NCI-H2227 (cell line): ENCODE data around the gene RHO.

ENCODE experiments used
- DNase-seq: peaks from one replicate; lab custom pipeline; 2025; ENCODE audit not compliant: unreplicated experiment; lab: John Stamatoyannopoulos, UW

Gene RHO

DNA sequence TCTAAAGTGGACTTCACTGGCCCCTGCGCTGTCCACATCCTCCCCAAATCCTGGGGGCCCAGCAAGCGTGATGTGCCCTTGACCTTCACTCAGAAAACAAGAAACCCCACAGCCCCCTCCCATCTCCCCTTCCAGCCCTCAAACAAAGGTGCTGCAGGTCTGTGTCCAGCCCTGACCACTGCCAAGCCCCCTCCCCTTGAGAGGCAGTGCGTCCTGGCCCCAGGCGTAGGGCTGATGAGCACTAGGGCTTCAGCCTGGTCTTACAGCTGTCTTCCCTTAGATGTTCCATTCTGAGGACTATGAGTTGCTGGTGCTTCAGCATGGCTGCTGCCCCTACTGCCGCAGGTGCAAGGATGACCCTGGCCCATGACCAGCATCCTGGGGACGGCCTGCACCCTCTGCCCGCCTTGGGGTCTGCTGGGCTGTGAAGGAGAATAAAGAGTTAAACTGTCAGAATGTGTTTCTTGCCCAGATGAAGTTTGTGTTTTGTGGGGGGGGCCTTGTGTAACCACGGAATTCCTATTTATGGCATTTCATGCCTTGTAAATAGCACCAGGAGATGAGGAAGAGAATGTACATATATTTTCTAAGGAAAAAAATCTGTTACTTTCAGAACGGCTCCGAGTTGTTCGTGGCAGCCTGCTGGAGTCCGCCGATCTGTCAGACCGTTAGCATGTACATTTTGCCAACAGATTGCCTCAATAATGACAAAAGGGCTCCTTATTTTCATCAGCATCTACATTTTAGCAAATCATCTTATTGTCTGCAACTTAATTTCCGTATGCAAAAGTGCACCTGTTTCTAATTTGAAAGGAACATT is 8.3 kb upstream of the RHO start:
- no peak for DNase-seq

DNA sequence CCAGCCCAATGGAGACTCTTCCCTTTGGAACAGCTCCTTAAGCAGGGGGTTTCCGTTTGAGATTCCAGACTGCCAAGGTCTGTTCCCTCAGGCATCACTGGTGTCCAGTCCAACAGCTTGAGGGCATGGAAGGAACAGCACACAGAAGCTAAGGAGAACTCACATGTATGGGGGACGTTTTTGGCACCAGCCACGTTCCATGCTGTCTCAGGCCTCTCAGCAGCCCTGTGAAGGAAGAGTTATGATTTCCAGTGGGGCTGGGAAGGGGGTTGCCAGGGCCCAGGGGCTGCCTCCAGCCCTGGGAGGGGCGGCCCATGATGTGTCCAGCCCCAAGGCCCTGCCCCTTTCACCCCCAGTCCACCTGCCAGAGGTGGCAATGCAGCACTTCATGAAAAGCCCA is 7.5 kb upstream of the RHO start:
- DNase-seq: no peak

DNA sequence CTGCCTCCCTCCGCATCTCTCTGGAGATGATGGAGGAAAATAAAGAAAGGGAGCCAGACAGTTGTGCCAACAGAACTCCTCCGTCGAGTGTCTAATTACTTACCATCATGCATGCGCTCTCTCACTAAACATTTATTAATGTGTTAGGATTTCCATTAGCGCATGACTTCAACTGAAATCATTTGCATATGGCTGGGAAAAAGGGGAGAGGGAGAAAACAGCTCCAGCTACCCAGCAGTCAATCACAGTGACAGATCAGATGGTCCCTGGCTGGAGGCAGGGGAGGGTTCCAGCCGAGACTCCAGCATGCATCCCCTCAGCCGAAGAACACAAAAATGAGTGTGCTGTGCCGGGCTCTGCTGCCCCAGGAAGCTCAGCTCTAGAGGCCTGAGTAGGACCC is 6.8 kb upstream of the RHO start:
- no peak for DNase-seq

- no peak for DNase-seq
Observed at GRCh38 chr3:129522953-129523352, 5.5 kb upstream of the RHO start.

GRCh38 chr3:129524081-129524480 is 4.4 kb upstream of the RHO start:
- no peak for DNase-seq

GRCh38 chr3:129525341-129525968 is 3.0 kb upstream of the RHO start:
- no peak for DNase-seq

- DNase-seq: no peak
Observed at GRCh38 chr3:129526121-129526900, 2.1 kb upstream of the RHO start.

DNA sequence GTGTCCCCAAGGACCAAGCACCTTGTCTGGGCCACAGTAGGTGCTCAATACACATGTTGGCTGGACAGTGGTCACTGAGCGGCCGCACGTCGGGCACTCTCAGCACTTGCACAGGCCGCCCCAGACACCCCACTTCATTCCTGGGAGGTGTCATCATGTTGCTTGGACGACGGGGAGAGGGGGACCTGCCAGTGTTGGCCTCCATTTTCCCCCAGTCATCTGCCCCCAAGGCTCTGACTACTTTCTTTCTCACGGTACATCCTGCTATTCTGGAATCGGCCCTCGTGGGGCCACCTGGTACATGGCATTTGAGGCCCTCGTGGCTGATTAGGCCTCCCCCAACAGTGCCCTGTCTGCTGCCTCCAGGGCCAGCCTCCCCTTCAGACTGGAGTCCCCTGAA is 1.2 kb upstream of the RHO start:
- no peak for DNase-seq

DNA sequence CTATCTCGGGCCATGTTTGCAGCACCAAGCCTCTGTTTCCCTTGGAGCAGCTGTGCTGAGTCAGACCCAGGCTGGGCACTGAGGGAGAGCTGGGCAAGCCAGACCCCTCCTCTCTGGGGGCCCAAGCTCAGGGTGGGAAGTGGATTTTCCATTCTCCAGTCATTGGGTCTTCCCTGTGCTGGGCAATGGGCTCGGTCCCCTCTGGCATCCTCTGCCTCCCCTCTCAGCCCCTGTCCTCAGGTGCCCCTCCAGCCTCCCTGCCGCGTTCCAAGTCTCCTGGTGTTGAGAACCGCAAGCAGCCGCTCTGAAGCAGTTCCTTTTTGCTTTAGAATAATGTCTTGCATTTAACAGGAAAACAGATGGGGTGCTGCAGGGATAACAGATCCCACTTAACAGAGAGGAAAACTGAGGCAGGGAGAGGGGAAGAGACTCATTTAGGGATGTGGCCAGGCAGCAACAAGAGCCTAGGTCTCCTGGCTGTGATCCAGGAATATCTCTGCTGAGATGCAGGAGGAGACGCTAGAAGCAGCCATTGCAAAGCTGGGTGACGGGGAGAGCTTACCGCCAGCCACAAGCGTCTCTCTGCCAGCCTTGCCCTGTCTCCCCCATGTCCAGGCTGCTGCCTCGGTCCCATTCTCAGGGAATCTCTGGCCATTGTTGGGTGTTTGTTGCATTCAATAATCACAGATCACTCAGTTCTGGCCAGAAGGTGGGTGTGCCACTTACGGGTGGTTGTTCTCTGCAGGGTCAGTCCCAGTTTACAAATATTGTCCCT is 1.2 kb downstream of the RHO start:
- DNase-seq: no peak

GRCh38 chr3:129530251-129530791 is 1.9 kb downstream of the RHO start:
- no peak for DNase-seq

- DNase-seq: no peak
Observed at GRCh38 chr3:129530821-129531220, 2.4 kb downstream of the RHO start.

DNA sequence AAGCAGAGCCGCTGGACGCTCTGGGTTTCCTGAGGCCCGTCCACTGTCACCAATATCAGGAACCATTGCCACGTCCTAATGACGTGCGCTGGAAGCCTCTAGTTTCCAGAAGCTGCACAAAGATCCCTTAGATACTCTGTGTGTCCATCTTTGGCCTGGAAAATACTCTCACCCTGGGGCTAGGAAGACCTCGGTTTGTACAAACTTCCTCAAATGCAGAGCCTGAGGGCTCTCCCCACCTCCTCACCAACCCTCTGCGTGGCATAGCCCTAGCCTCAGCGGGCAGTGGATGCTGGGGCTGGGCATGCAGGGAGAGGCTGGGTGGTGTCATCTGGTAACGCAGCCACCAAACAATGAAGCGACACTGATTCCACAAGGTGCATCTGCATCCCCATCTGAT is 3.3 kb downstream of the RHO start:
- DNase-seq: no peak

GRCh38 chr3:129532261-129532660 is 3.8 kb downstream of the RHO start:
- no peak for DNase-seq

GRCh38 chr3:129533406-129533805 is 5.0 kb downstream of the RHO start:
- no peak for DNase-seq

GRCh38 chr3:129534428-129535027 is 6.1 kb downstream of the RHO start:
- no peak for DNase-seq

DNA sequence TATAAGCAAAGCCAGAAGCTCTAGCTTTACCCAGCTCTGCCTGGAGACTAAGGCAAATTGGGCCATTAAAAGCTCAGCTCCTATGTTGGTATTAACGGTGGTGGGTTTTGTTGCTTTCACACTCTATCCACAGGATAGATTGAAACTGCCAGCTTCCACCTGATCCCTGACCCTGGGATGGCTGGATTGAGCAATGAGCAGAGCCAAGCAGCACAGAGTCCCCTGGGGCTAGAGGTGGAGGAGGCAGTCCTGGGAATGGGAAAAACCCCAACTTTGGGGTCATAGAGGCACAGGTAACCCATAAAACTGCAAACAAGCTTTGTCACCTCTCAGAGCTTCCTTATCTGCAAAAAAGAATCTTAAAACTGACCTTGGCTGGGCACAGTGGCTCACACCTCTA is 6.6 kb downstream of the RHO start:
- DNase-seq: no peak

GRCh38 chr3:129536374-129536667 is 7.9 kb downstream of the RHO start:
- DNase-seq: no peak

DNA sequence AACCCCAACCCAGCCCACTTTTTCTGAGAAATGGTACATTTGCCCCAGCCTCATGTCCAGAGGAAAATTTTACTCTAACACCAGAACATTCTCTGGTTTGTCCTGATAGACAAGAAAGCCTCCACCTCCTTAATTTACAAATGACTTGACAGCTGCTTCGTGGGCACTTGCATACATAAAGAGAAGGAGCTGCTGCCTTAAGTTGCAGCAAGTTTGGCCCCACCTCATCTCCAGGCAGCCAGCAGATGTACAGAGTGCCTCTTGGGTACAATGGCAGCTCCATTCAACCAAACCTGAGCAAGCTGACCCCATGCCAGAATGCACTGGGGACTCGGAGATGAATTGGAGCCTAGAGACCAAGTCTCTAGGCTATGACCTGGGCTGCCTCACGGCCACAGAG is 8.4 kb downstream of the RHO start:
- DNase-seq: no peak

DNA sequence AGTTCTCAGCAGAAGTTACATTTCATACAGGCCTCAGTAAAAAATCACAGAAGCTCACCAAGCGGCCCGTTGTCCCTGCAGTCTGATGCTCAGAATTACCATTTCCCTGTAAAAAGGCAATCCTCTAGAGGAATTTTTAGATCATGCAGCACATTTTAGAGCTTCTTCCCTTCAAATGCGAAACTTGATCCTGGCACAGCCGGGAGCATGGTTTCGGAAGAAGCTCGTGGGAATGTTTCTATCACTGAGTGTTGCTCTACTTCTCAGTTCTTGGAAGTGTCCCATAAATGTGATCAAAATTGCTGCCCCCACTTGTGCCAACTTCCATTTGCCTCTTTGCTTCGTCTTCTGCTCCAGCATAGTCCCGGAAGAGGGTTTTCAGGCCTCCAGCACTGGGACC is 10.8 kb downstream of the RHO start:
- DNase-seq: no peak

- no peak for DNase-seq
Observed at GRCh38 chr3:129540776-129541516, 12.5 kb downstream of the RHO start.
